Measurements from ENCODE around the gene REV3L. TPM values are rescaled to one million over a fixed set of nuclear protein-coding genes. Genes with fewer than 3 reads are reported as not detected.
"Not testable (repeated sequence)": the region's sequence is repeated elsewhere in the genome, so short reads cannot be mapped to it uniquely, and the experiment has no call there.

REV3L gene
- total RNA-seq, 3 donors from 2014 or later = 17.7 to 56.4 (median 20.7) TPM

DNA sequence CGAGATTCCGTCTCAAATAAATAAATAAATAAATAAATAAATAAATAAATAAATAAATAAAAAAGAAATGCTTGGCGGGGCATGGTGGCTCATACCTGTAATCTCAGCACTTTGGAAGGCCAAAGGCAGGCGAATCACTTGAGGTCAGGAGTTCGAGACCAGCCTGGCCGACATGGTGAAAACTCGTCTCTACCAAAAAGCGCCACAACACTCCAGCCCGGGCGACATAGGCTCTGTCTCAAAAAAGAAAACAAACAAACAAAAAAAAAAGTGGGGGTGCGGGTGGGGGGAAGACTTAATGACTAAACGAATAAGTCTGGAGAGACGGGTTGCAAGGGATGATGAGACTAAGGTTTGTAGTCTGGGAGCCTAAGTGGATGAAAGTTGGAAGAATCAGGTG lies 225.0 kb downstream of the REV3L start:
- no peak overlapping the region for H3K4me3 ChIP-seq
- intact Hi-C loops (cut with DNase I, micrococcal nuclease) = loop anchor here in 1 of 2 donors (10.0 kb wide), 1 partner anchor 217 kb away; no protein-coding TSS in a partner anchor
- no peaks in the 10 kb centered on the region for H3K36me3 ChIP-seq (ENCODE audit: low read depth)
- TF ChIP-seq, protein P1, sequence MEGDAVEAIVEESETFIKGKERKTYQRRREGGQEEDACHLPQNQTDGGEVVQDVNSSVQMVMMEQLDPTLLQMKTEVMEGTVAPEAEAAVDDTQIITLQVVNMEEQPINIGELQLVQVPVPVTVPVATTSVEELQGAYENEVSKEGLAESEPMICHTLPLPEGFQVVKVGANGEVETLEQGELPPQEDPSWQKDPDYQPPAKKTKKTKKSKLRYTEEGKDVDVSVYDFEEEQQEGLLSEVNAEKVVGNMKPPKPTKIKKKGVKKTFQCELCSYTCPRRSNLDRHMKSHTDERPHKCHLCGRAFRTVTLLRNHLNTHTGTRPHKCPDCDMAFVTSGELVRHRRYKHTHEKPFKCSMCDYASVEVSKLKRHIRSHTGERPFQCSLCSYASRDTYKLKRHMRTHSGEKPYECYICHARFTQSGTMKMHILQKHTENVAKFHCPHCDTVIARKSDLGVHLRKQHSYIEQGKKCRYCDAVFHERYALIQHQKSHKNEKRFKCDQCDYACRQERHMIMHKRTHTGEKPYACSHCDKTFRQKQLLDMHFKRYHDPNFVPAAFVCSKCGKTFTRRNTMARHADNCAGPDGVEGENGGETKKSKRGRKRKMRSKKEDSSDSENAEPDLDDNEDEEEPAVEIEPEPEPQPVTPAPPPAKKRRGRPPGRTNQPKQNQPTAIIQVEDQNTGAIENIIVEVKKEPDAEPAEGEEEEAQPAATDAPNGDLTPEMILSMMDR (IDR thresholded peaks at IDR 0.05) = no peak
- H3K4me1 ChIP-seq (ENCODE audit: low read depth) = peaks cover 12% of the 10 kb centered on the region
- no peak for ATAC-seq
- H3K9me3 ChIP-seq = no peaks in the 10 kb centered on the region
- no peak for DNase-seq

GRCh38 chr6:111256646-111257045 lies 226.4 kb downstream of the REV3L start:
- no peak for DNase-seq
- Histone ChIP-seq H3K36me3 (ENCODE audit: low read depth) (no peaks in the 10 kb centered on the region), H3K9me3 (no peaks in the 10 kb centered on the region), H3K4me1 (ENCODE audit: low read depth) (peaks cover 12% of the 10 kb centered on the region), H3K4me3 (no peak overlapping the region)
- TF ChIP-seq, protein P1 (IDR thresholded peaks at IDR 0.05) = no peak
- no peak for ATAC-seq
- intact Hi-C loops (cut with DNase I, micrococcal nuclease) = loop anchor here in 1 of 2 donors (10.0 kb wide), 1 partner anchor 218 kb away; no protein-coding TSS in a partner anchor

DNA sequence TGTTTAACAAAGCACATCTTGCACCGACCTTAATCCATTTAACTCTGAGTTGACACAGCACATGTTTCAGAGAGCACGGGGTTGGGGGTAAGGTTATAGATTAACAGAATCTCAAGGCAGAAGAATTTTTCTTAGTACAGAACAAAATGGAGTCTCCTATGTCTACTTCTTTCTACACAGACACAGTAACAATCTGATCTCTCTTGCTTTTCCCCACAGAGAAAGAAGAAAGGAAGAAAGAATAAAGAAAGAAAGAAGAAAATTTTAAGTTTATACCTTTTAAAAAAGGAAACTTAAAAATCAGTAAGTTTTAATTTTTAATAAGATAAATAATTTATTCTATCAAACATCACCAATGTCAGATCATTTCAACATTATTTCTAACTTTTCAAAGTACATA lies 227.2 kb downstream of the REV3L start:
- not testable (repeated sequence) for DNase-seq; H3K4me3 ChIP-seq; ATAC-seq; H3K9me3 ChIP-seq; H3K36me3 ChIP-seq (ENCODE audit: low read depth)
- intact Hi-C loops (cut with DNase I, micrococcal nuclease) = loop anchor here in 1 of 2 donors (10.0 kb wide), 1 partner anchor 219 kb away; no protein-coding TSS in a partner anchor
- peaks cover 11% of the 10 kb centered on the region for H3K4me1 ChIP-seq (ENCODE audit: low read depth)

DNA sequence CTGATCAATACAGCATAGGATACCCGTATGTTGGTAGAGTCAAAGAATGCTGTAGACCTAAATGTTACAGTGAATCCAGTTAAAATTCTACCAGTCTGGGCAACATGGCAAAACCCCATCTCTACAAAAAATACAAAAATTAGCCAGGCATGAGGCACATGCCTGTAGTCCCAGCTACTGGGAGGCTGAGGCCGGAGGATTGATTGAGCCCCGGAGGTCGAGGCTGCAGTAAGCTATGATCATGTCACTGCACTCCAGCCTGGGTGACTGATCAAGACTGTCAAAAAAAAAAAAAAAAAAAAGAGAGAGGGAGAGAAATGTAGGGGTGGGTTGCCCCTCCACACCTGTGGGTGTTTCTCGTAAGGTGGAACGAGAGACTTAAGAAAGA lies 228.2 kb downstream of the REV3L start:
- H3K4me3 ChIP-seq = no peak overlapping the region
- H3K4me1 ChIP-seq (ENCODE audit: low read depth) = no peaks in the 10 kb centered on the region
- H3K9me3 ChIP-seq = no peaks in the 10 kb centered on the region
- intact Hi-C loops (cut with DNase I, micrococcal nuclease) = loop anchor here in 1 of 2 donors (10.0 kb wide), 1 partner anchor 220 kb away; no protein-coding TSS in a partner anchor
- TF ChIP-seq, protein P1 (IDR thresholded peaks at IDR 0.05) = no peak
- ATAC-seq = no peak
- DNase-seq = no peak
- H3K36me3 ChIP-seq (ENCODE audit: low read depth) = no peaks in the 10 kb centered on the region

GRCh38 chr6:111254004-111254778 lies 228.8 kb downstream of the REV3L start:
- no peaks in the 10 kb centered on the region for H3K36me3 ChIP-seq (ENCODE audit: low read depth)
- no peak overlapping the region for H3K4me3 ChIP-seq
- H3K9me3 ChIP-seq = no peaks in the 10 kb centered on the region
- no peak for DNase-seq
- no peaks in the 10 kb centered on the region for H3K4me1 ChIP-seq (ENCODE audit: low read depth)
- TF ChIP-seq, protein P1 (IDR thresholded peaks at IDR 0.05) = no peak
- ATAC-seq = no peak
- intact Hi-C loops (cut with DNase I, micrococcal nuclease) = loop anchor here in 1 of 2 donors (10.0 kb wide), 1 partner anchor 221 kb away; no protein-coding TSS in a partner anchor

DNA sequence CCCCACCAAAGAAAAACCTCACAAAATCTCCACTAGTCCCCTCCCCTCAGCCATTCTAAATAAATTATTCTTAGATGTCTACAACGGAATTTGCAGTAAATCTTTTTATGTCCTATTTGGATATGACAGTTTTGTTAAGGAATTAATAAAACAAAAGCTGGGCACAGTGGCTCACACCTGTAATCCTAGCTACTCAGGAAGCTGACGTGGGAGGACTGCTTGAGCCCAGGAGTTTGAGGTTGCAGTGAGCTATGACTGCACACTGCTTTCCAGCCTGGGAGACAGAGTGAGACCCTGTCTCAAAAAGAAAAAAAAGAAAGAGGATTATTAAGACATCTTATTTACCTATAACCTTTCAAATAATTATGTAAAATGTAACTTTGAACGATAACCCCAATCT lies 230.3 kb downstream of the REV3L start:
- H3K9me3 ChIP-seq = no peaks in the 10 kb centered on the region
- ATAC-seq = no peak
- DNase-seq = no peak
- H3K4me1 ChIP-seq (ENCODE audit: low read depth) = no peaks in the 10 kb centered on the region
- TF ChIP-seq, protein P1 (IDR thresholded peaks at IDR 0.05) = no peak
- no peaks in the 10 kb centered on the region for H3K36me3 ChIP-seq (ENCODE audit: low read depth)
- intact Hi-C loops (cut with DNase I, micrococcal nuclease) = loop anchor here in 1 of 2 donors (10.0 kb wide), 1 partner anchor 222 kb away; no protein-coding TSS in a partner anchor
- no peak overlapping the region for H3K4me3 ChIP-seq

All from mucosa of descending colon (tissue), 3 donors.